HCEC 1CT (cell line): Measurements from ENCODE around the gene GCFC2.
A peak's percentile ranks its signal among the peaks of the same experiment; 100 is the strongest.
"Not testable (repeated sequence)": the region's sequence is repeated elsewhere in the genome, so short reads cannot be mapped to it uniquely, and the experiment has no call there.

Source experiments
- DNase-seq: peaks from one replicate; pipeline ENCODE4 v3.0.0-alpha.2; 2017

GCFC2 gene

GRCh38 chr2:75676464-75676863 is 34.3 kb downstream of the GCFC2 start:
- DNase-seq: no peak

GRCh38 chr2:75675908-75676307 is 34.8 kb downstream of the GCFC2 start:
- no peak for DNase-seq

- DNase-seq: not testable (repeated sequence)
Measured at GRCh38 chr2:75675423-75675822, 35.3 kb downstream of the GCFC2 start.

- no peak for DNase-seq
Measured at GRCh38 chr2:75667884-75668283, 42.8 kb downstream of the GCFC2 start.

- no peak for DNase-seq
Measured at GRCh38 chr2:75666911-75667310, 43.8 kb downstream of the GCFC2 start.

- DNase-seq: no peak
Measured at GRCh38 chr2:75657798-75658197, 52.9 kb downstream of the GCFC2 start.

- no peak for DNase-seq
Measured at GRCh38 chr2:75656563-75656962, 54.2 kb downstream of the GCFC2 start.

GRCh38 chr2:75655861-75656260 is 54.9 kb downstream of the GCFC2 start:
- DNase-seq: no peak

GRCh38 chr2:75654012-75654411 is 56.7 kb downstream of the GCFC2 start:
- no peak for DNase-seq

- DNase-seq: no peak
Measured at GRCh38 chr2:75647771-75648170, 62.9 kb downstream of the GCFC2 start.

GRCh38 chr2:75646583-75647425 is 63.9 kb downstream of the GCFC2 start, which contains the start of gene MRPL19:
MRPL19 (plus strand) TSS chr2:75646783; CDS start chr2:75646808, 25 bp downstream.
- peak; percentile 93 for DNase-seq

GRCh38 chr2:75646090-75646582 is 64.6 kb downstream of the GCFC2 start:
- DNase-seq: no peak

- no peak for DNase-seq
Measured at GRCh38 chr2:75645643-75646042, 65.1 kb downstream of the GCFC2 start.

- DNase-seq: no peak
Measured at GRCh38 chr2:75643980-75644379, 66.7 kb downstream of the GCFC2 start.

GRCh38 chr2:75641587-75641986 is 69.1 kb downstream of the GCFC2 start:
- DNase-seq: no peak

- peak; percentile 71 for DNase-seq
Measured at GRCh38 chr2:75640621-75641121, 70.0 kb downstream of the GCFC2 start.

- no peak for DNase-seq
Measured at GRCh38 chr2:75637568-75637967, 73.1 kb downstream of the GCFC2 start.

GRCh38 chr2:75634945-75635344 is 75.8 kb downstream of the GCFC2 start:
- no peak for DNase-seq

GRCh38 chr2:75633620-75634019 is 77.1 kb downstream of the GCFC2 start:
- DNase-seq: no peak

- DNase-seq: no peak
Measured at GRCh38 chr2:75632813-75633212, 77.9 kb downstream of the GCFC2 start.

- DNase-seq: peak; percentile 17
Measured at GRCh38 chr2:75632091-75632701, 78.5 kb downstream of the GCFC2 start.

GRCh38 chr2:75627902-75628504 is 82.7 kb downstream of the GCFC2 start:
- DNase-seq: peak; percentile 56

GRCh38 chr2:75622929-75623328 is 87.8 kb downstream of the GCFC2 start:
- DNase-seq: no peak

GRCh38 chr2:75622500-75622899 is 88.2 kb downstream of the GCFC2 start:
- DNase-seq: no peak
